ENCODE measurements around the gene CTNNA3. TPM values are rescaled to one million over a fixed set of nuclear protein-coding genes. Genes with fewer than 3 reads are reported as not detected.

CTNNA3 gene
- total RNA-seq, 1 donor from 2014 or later, result not detected

- H3K9me3 Mint-ChIP-seq, result no peaks in the 10 kb centered on the region
- TF ChIP-seq CTCF (IDR thresholded peaks at IDR 0.05), result no peak
- H3K4me3 Mint-ChIP-seq, result no peak overlapping the region
- ChIA-PET CTCF (no interaction called here), POLR2A (no interaction called here)
- ATAC-seq (ENCODE audit: low read depth) (no peak), DNase-seq (no peak)
- peaks cover 5% of the 10 kb centered on the region for H3K27me3 Mint-ChIP-seq
- no peaks in the 10 kb centered on the region for H3K36me3 Mint-ChIP-seq (ENCODE audit: low read depth)
- H3K4me1 Mint-ChIP-seq, result no peaks in the 10 kb centered on the region
- no peak overlapping the region for H3K27ac Mint-ChIP-seq
- intact Hi-C loops (cut with micrococcal nuclease), result no loop called here
Measured at GRCh38 chr10:67607472-67607871, 88.5 kb downstream of the CTNNA3 start.

- no peak overlapping the region for H3K4me3 Mint-ChIP-seq
- no peak for TF ChIP-seq CTCF (IDR thresholded peaks at IDR 0.05)
- intact Hi-C loops (cut with micrococcal nuclease), result no loop called here
- POLR2A ChIA-PET, result no interaction called here
- H3K4me1 Mint-ChIP-seq, result no peaks in the 10 kb centered on the region
- CTCF ChIA-PET, result no interaction called here
- H3K27me3 Mint-ChIP-seq, result peaks cover 5% of the 10 kb centered on the region
- H3K27ac Mint-ChIP-seq, result no peak overlapping the region
- no peak for DNase-seq
- H3K36me3 Mint-ChIP-seq (ENCODE audit: low read depth), result no peaks in the 10 kb centered on the region
- ATAC-seq (ENCODE audit: low read depth), result no peak
- no peaks in the 10 kb centered on the region for H3K9me3 Mint-ChIP-seq
Measured at GRCh38 chr10:67606572-67606971, 89.4 kb downstream of the CTNNA3 start.

- intact Hi-C loops (cut with micrococcal nuclease), result no loop called here
- ChIA-PET POLR2A (no interaction called here), CTCF (no interaction called here)
- H3K36me3 Mint-ChIP-seq (ENCODE audit: low read depth), result no peaks in the 10 kb centered on the region
- no peaks in the 10 kb centered on the region for H3K9me3 Mint-ChIP-seq
- no peaks in the 10 kb centered on the region for H3K4me1 Mint-ChIP-seq
- H3K4me3 Mint-ChIP-seq, result no peak overlapping the region
- H3K27me3 Mint-ChIP-seq, result peaks cover 10% of the 10 kb centered on the region
- no peak overlapping the region for H3K27ac Mint-ChIP-seq
- no peak for TF ChIP-seq CTCF (IDR thresholded peaks at IDR 0.05)
- no peak for DNase-seq
- no peak for ATAC-seq (ENCODE audit: low read depth)
Measured at GRCh38 chr10:67603701-67604100, 92.3 kb downstream of the CTNNA3 start.

- Mint-ChIP-seq H3K4me3 (no peak overlapping the region), H3K27me3 (peaks cover 14% of the 10 kb centered on the region), H3K27ac (no peak overlapping the region), H3K4me1 (no peaks in the 10 kb centered on the region), H3K9me3 (no peaks in the 10 kb centered on the region), H3K36me3 (ENCODE audit: low read depth) (no peaks in the 10 kb centered on the region)
- POLR2A ChIA-PET, result no interaction called here
- intact Hi-C loops (cut with micrococcal nuclease), result no loop called here
- CTCF ChIA-PET, result no interaction called here
- no peak for ATAC-seq (ENCODE audit: low read depth)
- DNase-seq, result no peak
- TF ChIP-seq CTCF (IDR thresholded peaks at IDR 0.05), result no peak
Measured at GRCh38 chr10:67603086-67603485, 92.9 kb downstream of the CTNNA3 start.

GRCh38 chr10:67602268-67602950 is 93.6 kb downstream of the CTNNA3 start:
- CTCF ChIA-PET, result no interaction called here
- Mint-ChIP-seq H3K4me3 (no peak overlapping the region), H3K9me3 (no peaks in the 10 kb centered on the region), H3K4me1 (no peaks in the 10 kb centered on the region), H3K27me3 (peaks cover 15% of the 10 kb centered on the region), H3K27ac (no peak overlapping the region), H3K36me3 (ENCODE audit: low read depth) (no peaks in the 10 kb centered on the region)
- intact Hi-C loops (cut with micrococcal nuclease), result no loop called here
- ATAC-seq (ENCODE audit: low read depth), result no peak
- no peak for TF ChIP-seq CTCF (IDR thresholded peaks at IDR 0.05)
- DNase-seq, result no peak
- POLR2A ChIA-PET, result no interaction called here

Data from activated B cell treated with CpG ODN at 0.5 μM for 24 hours (primary cell).